Kidney (tissue), 14 donors: ENCODE measurements around the gene LNX1. TPM values are rescaled to one million over a fixed set of nuclear protein-coding genes. Genes with fewer than 3 reads are reported as not detected.

Experiments
- DNase-seq, 5 donors: peaks; one replicate each; pipeline ENCODE4 v3.0.0-alpha.2; 2013 to 2020
- FAIRE-seq: peaks from 2 replicates; lab custom pipeline; 2012; peaks lifted over from hg19 to GRCh38; lab: Jason Lieb, UNC
- H3K27ac ChIP-seq, 2 donors: one replicate each; pipeline ENCODE4 v1.7.0; 2013; ENCODE audit warnings: low read depth in 2 of 2, low read length in 2 of 2, inconsistent platforms in 1 of 2
- H3K27me3 ChIP-seq: one replicate; pipeline ENCODE4 v1.7.1; 2013; ENCODE audit warnings: low read length, inconsistent platforms; ENCODE audit not compliant: control insufficient read depth, insufficient read depth
- H3K36me3 ChIP-seq, 3 donors: one replicate each; pipeline versions ENCODE4 v1.7.0 to v1.7.1; 2013; ENCODE audit warnings: low read length in 3 of 3, control low read depth in 1 of 3, inconsistent platforms in 1 of 3; ENCODE audit not compliant: insufficient read depth in 3 of 3, control insufficient read depth in 2 of 3
- H3K4me1 ChIP-seq, 3 donors: one replicate each; pipeline versions ENCODE4 v1.7.0 to v1.7.1; 2013; ENCODE audit warnings: low read length in 3 of 3, inconsistent platforms in 1 of 3, low read depth in 1 of 3; ENCODE audit not compliant: control insufficient read depth in 2 of 3, insufficient read depth in 2 of 3
- H3K4me3 ChIP-seq, 3 donors: one replicate each; pipeline versions ENCODE4 v1.7.0 to v1.8.1; 2013; ENCODE audit warnings: low read length in 3 of 3, control low read depth in 1 of 3, inconsistent platforms in 1 of 3
- H3K9ac ChIP-seq, 3 donors: one replicate each; pipeline versions ENCODE4 v1.7.0 to v1.7.1; 2013; ENCODE audit warnings: low read length in 3 of 3, control low read depth in 1 of 3, inconsistent platforms in 1 of 3
- H3K9me3 ChIP-seq, 3 donors: one replicate each; pipeline versions ENCODE4 v1.7.0 to v1.7.1; 2013; ENCODE audit warnings: low read length in 3 of 3, control low read depth in 1 of 3, inconsistent platforms in 1 of 3; ENCODE audit not compliant: control insufficient read depth in 2 of 3, insufficient read depth in 1 of 3
- intact Hi-C: fragments of 100-400 bp; cut with DNase I; formaldehyde crosslinking; loops from one replicate; pipeline ENCODE4 v1.11.1; 2022
- polyA plus RNA-seq: library from polyadenylated mRNA; stranded (reverse); fragments of 350-450 nt; fragmentation: Illumina TruSeq; extraction: RNeasy Lipid Tissue Mini Kit (QIAGEN cat#74804); gene quantifications from one replicate; pipeline ENCODE4 v1.2.3, GENCODE V29; 2014; ENCODE audit warnings: low read depth, low replicate concordance; ENCODE audit not compliant: insufficient read depth
- total RNA-seq: library from RNA; stranded (reverse); fragmentation: NEBNext Ultra II Directional; extraction: Animal tissue kit (Norgen Biotek cat#: 25700); gene quantifications from one replicate; pipeline ENCODE4 v1.2.1, GENCODE V29; 2021
- TF ChIP-seq, protein P1 (sequence below): IDR thresholded peaks from 3 replicates; pipeline ENCODE4 v1.5.1; 2012; ENCODE audit warnings: mild to moderate bottlenecking, moderate library complexity, borderline replicate concordance; ENCODE audit not compliant: insufficient read depth; ENCODE audit errors: extremely low read depth
- donor health status: control.
- donor health status: control.
- donor health status: control.
- donor health status: control.
- donor health status: control.
- donor health status: DM: yes; HTN: yes; CAD: no.
- donor health status: Normal renal cell carcinoma (clear cell type).

Gene LNX1
- total and polyA plus RNA-seq, 2 donors from 2014 or later: 10.2 to 25.6 TPM

DNA sequence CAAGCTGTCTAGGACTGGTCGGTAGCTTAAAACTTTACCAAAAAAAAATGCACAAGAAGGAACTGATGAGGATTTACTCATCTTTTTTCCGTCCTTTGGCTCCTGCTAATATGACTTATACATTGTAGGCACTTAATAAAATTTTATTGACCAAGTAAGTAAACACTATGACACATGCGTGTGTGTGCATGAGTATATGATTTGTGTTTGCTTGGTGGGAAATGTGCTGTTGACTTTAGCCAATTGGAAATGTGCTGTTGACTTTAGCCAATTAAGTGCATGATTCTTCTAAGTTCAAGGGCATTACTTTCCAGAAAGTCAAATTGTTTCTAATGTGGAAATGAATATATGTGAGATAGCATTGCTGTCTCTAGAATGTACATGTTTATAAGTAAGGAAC lies 135.5 kb downstream of the LNX1 start:
- intact Hi-C loops: no loop called here
- H3K9ac ChIP-seq: no peak overlapping the region
- H3K9me3 ChIP-seq: no peaks in the 10 kb centered on the region
- no peak overlapping the region for H3K4me3 ChIP-seq
- no peak for FAIRE-seq
- peak in 2 of 5 donors; percentile 13 to 27 for DNase-seq
- H3K4me1 ChIP-seq: no peaks in the 10 kb centered on the region
- TF ChIP-seq, protein P1, sequence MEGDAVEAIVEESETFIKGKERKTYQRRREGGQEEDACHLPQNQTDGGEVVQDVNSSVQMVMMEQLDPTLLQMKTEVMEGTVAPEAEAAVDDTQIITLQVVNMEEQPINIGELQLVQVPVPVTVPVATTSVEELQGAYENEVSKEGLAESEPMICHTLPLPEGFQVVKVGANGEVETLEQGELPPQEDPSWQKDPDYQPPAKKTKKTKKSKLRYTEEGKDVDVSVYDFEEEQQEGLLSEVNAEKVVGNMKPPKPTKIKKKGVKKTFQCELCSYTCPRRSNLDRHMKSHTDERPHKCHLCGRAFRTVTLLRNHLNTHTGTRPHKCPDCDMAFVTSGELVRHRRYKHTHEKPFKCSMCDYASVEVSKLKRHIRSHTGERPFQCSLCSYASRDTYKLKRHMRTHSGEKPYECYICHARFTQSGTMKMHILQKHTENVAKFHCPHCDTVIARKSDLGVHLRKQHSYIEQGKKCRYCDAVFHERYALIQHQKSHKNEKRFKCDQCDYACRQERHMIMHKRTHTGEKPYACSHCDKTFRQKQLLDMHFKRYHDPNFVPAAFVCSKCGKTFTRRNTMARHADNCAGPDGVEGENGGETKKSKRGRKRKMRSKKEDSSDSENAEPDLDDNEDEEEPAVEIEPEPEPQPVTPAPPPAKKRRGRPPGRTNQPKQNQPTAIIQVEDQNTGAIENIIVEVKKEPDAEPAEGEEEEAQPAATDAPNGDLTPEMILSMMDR: no peak
- H3K36me3 ChIP-seq: peaks cover 11 to 27% (median 14%) of the 10 kb centered on the region in 3 donors
- peak overlapping the region in 1 of 2 donors; percentile 33 for H3K27ac ChIP-seq
- no peaks in the 10 kb centered on the region for H3K27me3 ChIP-seq

DNA sequence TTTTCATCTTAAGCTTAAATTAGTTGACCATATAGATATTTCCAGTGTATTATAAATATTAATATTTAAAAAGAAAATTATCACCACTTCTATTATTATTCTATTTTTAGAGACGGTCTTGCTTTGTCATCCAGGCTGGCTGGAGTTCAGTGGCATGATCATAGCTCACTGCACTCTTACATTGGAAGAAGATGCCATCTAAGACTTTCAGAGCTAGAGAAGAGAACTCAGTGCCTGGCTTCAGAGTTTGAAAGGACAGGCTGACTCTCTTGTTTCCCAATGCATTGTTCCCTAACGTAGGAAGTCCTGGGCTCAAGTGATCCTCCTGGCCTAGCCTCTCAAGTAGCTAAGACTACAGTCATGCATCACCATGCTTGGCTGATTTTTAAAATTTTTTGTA lies 137.9 kb downstream of the LNX1 start:
- Histone ChIP-seq H3K27me3 (no peaks in the 10 kb centered on the region), H3K9me3 (no peaks in the 10 kb centered on the region), H3K4me3 (no peak overlapping the region), H3K4me1 (no peaks in the 10 kb centered on the region), H3K27ac (no peak overlapping the region), H3K9ac (no peak overlapping the region), H3K36me3 (peaks cover 9 to 15% (median 11%) of the 10 kb centered on the region in 3 donors)
- intact Hi-C loops: no loop called here
- TF ChIP-seq, protein P1: no peak
- no peak for FAIRE-seq
- DNase-seq: no peak

DNA sequence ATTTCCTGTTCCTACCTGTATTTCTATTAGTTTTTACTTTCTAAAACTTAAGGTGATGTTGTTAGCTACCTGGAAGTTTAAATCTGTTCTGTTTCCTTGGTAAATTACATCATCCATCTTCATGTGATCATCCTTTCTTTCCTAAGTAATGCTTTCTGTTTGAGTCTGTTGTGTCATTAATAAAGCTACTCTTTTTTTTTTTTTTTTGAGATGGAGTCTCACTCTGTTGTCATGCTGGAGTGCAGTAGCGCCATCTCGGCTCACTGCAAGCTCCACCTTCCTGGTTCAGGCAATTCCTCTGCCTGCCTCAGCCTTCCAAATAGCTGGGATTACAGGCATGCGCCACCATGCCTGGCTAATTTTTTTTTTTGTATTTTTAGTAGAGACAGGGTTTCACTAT lies 140.5 kb downstream of the LNX1 start:
- no peaks in the 10 kb centered on the region for H3K4me1 ChIP-seq
- no peaks in the 10 kb centered on the region for H3K27me3 ChIP-seq
- H3K27ac ChIP-seq: no peak overlapping the region
- no peak for FAIRE-seq
- no peak for DNase-seq
- H3K9me3 ChIP-seq: no peaks in the 10 kb centered on the region
- no peak overlapping the region for H3K4me3 ChIP-seq
- peaks cover 9 to 15% (median 11%) of the 10 kb centered on the region in 3 donors for H3K36me3 ChIP-seq
- no peak overlapping the region for H3K9ac ChIP-seq
- intact Hi-C loops: no loop called here
- TF ChIP-seq, protein P1: no peak

DNA sequence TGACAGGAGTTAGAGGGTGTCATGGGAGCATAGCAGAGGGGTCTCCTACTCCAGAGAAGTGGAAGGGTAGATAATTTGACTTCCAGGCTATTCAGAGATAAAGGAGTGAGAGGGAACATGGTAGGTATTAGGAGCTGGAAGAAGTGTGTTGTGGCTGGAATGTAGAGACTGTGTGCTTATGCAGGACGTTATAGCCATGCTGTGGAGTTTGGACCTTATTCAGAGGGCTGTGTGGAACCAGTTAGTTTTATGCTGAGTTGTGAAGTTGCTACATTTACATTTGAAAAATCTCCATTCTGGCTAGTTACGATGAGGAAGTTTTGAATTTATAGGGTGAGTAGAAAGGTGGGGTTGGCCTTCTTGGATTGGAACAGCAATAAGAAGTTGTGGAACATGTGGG lies 146.3 kb downstream of the LNX1 start:
- FAIRE-seq: no peak
- intact Hi-C loops: no loop called here

More for the DNA sequence above, 146.3 kb downstream of the LNX1 start:
- Histone ChIP-seq H3K27me3 (no peaks in the 10 kb centered on the region), H3K4me3 (no peak overlapping the region), H3K4me1 (no peaks in the 10 kb centered on the region), H3K9me3 (no peaks in the 10 kb centered on the region), H3K27ac (no peak overlapping the region), H3K36me3 (peaks cover 0 to 7% (median 3%) of the 10 kb centered on the region in 3 donors), H3K9ac (no peak overlapping the region)
- TF ChIP-seq, protein P1: no peak
- DNase-seq: no peak
